ENCODE results near the gene PPP1R13B. TPM values are rescaled to one million over a fixed set of nuclear protein-coding genes. Genes with fewer than 3 reads are reported as not detected.

The PPP1R13B gene
- total RNA-seq, 3 donors from 2014 or later, result 49.6 to 65.5 (median 52.1) TPM

DNA sequence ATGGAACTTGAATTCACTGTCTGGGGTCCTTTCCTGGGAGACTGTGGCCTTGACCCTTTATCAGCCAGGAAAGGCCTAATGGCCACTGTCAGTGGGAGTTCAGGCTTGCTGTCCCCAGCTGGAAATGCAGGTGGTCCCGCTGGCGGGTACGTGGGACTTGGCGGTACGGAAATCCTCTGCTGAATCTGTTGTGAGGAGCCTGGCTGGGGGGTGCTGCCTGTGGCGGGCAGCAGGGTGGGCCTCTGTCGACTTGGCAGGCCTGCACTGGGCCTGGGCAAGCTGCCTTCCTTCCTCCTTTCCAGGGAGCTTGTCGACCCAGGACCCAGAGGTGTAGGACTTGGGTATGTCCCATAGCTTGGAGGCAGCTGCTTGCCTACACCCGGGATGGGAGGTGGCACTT is 105.5 kb downstream of the PPP1R13B start:
- Histone ChIP-seq H3K4me1 (ENCODE audit: low read depth) (no peaks in the 10 kb centered on the region), H3K9me3 (no peaks in the 10 kb centered on the region), H3K4me3 (no peak overlapping the region), H3K36me3 (ENCODE audit: low read depth) (no peaks in the 10 kb centered on the region)
- DNase-seq, result no peak
- TF ChIP-seq, protein P1, sequence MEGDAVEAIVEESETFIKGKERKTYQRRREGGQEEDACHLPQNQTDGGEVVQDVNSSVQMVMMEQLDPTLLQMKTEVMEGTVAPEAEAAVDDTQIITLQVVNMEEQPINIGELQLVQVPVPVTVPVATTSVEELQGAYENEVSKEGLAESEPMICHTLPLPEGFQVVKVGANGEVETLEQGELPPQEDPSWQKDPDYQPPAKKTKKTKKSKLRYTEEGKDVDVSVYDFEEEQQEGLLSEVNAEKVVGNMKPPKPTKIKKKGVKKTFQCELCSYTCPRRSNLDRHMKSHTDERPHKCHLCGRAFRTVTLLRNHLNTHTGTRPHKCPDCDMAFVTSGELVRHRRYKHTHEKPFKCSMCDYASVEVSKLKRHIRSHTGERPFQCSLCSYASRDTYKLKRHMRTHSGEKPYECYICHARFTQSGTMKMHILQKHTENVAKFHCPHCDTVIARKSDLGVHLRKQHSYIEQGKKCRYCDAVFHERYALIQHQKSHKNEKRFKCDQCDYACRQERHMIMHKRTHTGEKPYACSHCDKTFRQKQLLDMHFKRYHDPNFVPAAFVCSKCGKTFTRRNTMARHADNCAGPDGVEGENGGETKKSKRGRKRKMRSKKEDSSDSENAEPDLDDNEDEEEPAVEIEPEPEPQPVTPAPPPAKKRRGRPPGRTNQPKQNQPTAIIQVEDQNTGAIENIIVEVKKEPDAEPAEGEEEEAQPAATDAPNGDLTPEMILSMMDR (IDR thresholded peaks at IDR 0.05), result no peak
- intact Hi-C loops (cut with DNase I, micrococcal nuclease), result no loop called here
- no peak for ATAC-seq

DNA sequence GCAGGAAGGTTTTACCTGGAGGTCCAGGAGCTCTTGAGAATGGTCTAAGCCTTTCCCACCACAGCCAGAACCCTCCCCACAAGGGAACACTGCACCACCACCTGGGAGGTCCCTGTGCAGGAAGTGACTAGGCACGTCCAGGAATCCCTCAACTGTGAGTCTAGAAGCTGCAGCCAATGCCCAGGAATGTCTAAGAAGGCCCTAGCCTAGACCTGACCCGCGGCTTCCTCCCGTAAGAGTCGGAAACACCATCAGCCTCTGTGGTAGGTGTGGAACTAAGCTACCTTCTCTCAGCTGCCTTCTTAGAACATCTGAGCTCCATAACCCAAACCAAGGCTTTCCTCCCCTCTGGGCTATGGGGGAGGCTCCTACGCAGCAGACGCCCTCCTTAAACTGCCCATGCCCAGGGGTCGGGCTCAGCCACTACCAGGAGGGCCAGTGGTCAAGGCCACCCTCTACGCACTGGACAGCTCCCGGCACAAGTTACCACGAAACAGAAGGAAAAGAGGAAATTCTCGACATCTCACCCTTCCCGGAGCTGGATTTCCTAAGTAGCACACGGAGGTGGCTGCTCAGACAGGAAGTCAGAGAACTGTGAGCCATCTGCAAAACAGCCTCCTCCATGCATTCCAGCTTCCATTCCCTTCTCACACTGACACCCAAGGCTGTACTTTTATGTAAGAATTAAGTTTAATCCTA is 106.2 kb downstream of the PPP1R13B start:
- TF ChIP-seq, protein P1 (IDR thresholded peaks at IDR 0.05), result no peak
- H3K4me1 ChIP-seq (ENCODE audit: low read depth), result no peaks in the 10 kb centered on the region
- H3K9me3 ChIP-seq, result no peaks in the 10 kb centered on the region
- intact Hi-C loops (cut with DNase I, micrococcal nuclease), result no loop called here
- DNase-seq, result no peak
- no peak overlapping the region for H3K4me3 ChIP-seq
- no peaks in the 10 kb centered on the region for H3K36me3 ChIP-seq (ENCODE audit: low read depth)
- no peak for ATAC-seq

DNA sequence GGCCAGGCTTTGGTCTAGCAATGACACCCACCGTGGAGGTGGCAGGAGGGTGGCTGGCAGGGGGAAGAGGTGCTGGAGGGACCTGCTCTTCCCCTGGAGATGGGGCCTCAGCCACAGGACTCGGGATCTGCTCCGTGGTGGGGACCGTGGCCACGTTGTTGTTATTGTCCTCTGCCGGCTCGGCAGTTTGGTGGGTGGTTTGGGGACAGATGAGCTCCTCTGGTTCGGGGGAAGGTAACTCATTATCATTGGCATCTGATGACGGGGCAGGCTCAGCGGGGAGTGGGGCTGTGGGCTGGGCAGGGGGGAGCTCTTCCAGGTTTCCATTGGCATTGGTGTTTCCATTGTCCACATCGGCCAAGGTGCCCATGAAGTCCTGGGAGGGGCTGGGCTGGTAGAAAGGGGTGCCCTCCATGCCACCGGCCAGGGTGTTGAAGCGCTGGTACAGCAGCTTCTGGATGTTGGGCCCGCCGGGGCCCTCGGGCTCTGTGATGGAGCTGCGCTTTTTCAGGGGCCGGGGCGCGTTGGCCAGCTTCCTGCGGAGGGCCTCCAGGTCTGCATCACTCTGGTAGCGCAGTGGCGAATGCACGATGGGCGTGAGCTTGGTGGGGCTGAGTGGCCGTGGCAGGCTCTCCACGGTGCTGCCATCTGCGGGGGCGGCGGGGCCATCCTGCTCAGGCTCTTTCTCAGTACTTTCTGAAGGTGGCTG is 107.4 kb downstream of the PPP1R13B start:
- no peak for DNase-seq

DNA sequence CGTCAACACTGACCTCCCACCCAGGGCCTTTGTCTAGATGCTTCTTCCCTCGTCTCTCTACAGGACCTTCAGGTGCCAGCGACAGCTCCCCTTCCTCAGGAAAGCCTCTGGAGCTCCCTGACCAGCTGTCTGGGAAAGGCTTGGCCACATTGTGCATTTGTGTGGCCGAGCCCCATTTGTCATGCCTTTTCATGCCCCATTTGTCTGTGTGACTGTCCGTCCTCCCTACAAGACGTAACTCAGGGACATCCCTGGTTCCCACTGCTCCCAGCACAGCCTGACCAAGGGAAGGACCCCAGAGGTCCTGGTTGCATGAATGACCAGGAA is 107.9 kb downstream of the PPP1R13B start:
- DNase-seq (no peak), ATAC-seq (no peak)
- intact Hi-C loops (cut with DNase I, micrococcal nuclease), result no loop called here
- Histone ChIP-seq H3K4me3 (no peak overlapping the region), H3K9me3 (no peaks in the 10 kb centered on the region), H3K4me1 (ENCODE audit: low read depth) (no peaks in the 10 kb centered on the region), H3K36me3 (ENCODE audit: low read depth) (no peaks in the 10 kb centered on the region)
- TF ChIP-seq, protein P1 (IDR thresholded peaks at IDR 0.05), result no peak

More for the DNA sequence above, 107.4 kb downstream of the PPP1R13B start:
- ATAC-seq, result no peak
- H3K36me3 ChIP-seq (ENCODE audit: low read depth), result no peaks in the 10 kb centered on the region
- intact Hi-C loops (cut with DNase I, micrococcal nuclease), result no loop called here
- TF ChIP-seq, protein P1 (IDR thresholded peaks at IDR 0.05), result no peak
- H3K4me1 ChIP-seq (ENCODE audit: low read depth), result no peaks in the 10 kb centered on the region
- no peak overlapping the region for H3K4me3 ChIP-seq
- H3K9me3 ChIP-seq, result no peaks in the 10 kb centered on the region

DNA sequence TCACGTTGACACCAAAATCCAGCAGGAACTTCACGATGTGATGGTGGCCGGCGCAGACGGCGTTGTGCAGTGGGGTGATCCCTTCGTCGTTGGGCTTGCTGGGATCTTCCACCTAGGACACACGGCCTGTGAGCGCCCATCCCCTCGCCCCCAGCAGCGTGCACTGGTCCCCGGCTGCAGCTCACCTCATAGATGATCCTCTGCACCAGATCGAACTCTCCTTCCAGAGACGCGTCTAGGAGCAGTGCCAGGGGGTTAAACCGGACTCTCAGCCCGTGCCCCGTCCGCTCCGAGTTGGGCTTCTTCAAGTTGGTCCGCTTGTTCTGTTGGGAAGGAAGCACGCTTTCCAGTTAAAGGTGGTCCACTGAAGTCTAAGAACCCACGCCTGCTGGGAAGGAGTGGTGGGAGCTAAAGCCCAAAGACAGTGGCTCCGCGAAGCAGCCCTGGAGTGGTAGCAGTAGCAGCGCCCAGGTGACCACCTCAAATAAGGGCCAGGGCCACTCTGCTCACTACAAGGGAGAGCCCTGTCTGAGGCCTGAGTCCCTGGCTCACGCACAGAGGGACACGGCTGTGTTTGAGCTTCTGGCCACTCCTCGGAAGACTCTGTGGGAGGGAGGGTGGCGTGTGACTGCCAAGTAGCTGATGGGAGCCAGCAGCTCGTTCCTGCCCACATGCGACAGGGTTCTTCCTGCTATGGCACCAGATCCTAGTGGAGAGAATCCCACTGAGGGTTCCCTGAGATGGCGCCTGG is 108.5 kb downstream of the PPP1R13B start:
- Histone ChIP-seq H3K36me3 (ENCODE audit: low read depth) (no peaks in the 10 kb centered on the region), H3K4me1 (ENCODE audit: low read depth) (no peaks in the 10 kb centered on the region), H3K4me3 (no peak overlapping the region), H3K9me3 (no peaks in the 10 kb centered on the region)
- intact Hi-C loops (cut with DNase I, micrococcal nuclease), result no loop called here
- ATAC-seq (no peak), DNase-seq (no peak)
- TF ChIP-seq, protein P1 (IDR thresholded peaks at IDR 0.05), result no peak

All from mucosa of descending colon (tissue), 3 donors.